Fibroblast of the conjunctiva (primary cell): ENCODE results near the gene GLCE.

Experiments used
- DNase-seq: peaks from one replicate; pipeline ENCODE4 v3.0.0-alpha.2; 2010; ENCODE audit warnings: low read depth

Gene GLCE

DNA sequence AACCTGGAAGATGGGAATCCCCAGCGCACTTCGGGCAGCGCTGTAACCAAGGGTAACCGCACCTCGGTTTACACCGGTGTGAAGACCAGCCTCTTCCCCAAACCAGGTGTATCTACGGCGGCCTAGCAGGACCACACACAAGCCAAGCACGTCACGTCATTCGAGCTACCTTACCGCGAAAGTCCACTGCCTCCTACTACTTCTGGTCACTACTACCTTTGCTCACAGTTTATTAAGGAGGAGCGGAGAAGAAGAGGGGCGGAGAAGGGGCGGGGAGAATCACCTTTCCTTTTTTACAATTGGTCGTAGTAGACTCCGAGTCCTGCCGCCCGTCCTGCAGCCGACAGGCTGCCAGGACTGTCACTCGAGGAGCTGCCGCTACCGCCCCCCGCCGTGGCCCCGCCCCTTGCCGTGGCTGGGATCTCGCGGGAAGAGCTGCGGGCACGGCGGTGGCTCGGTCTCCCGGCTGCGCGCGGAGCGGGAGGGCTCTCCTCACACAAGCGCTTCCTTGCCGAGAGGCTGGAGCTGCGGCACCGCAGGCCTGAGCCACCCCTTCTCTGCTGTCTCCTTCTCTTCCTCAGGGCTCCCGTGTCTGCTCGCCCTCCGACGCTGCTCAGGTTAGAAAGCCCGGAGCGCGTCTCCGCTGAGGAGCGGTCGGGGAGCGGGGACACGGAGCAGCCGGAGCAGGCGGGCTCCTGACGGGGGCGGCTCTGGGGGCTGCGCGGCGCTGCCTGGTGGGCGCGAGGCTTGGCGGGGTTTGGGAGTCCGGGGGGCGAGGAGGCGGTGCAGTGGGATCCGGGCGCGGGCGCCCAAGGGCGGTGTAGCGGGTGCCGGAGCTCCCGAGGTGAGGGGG is at the start of gene GLCE:
TSS of gene GLCE (plus strand) at position 495 of the 853 bp plus-strand sequence. CDS start 95,172 bp downstream, outside the sequence.
- peak; percentile 92 for DNase-seq

GRCh38 chr15:69114331-69114928 is 46.0 kb upstream of the GLCE start:
- DNase-seq = no peak

DNA sequence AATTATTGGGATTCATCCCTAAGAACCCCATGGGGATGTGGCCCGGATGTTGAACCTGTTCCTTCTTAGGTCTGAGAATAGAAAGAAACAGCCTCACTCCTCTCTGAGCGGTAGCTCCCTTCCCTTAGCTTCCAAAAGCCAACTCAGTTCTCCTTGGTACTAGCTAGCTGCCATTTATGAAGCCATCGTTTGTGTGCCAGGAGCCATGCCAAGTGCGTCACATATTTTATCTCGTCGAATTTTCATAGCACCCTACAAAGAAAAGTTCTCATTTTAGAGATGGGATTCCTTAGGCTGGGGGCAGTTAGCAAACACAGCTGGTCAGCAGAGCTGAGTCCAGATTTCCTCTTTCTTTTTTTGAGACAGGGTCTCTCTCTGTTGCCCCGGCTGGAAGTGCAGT is 45.4 kb upstream of the GLCE start:
- DNase-seq = no peak

GRCh38 chr15:69116391-69116790 is 44.0 kb upstream of the GLCE start:
- no peak for DNase-seq

- no peak for DNase-seq
These were observed 43.0 kb upstream of the GLCE start for GRCh38 chr15:69117431-69117871.

DNA sequence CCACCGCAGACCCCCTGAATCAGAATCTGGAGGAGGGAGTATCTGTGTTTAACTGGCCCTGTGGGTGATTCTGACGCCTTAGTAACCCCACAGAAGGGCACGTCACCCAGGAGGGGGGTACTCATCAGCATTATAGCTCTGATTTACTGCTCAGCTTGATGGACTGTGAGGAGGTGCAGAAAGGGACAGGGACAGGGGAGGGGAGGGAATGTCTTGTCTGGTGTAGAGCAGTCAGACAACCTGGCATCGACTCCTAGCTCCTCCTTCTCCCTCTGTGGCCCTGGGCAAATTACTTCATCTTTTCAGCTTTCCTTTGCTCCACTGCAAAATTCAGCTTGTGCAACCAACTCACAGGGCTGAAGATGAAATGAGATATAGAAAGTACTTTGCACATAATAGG is 42.3 kb upstream of the GLCE start:
- no peak for DNase-seq

GRCh38 chr15:69119001-69119400 is 41.4 kb upstream of the GLCE start:
- no peak for DNase-seq

DNA sequence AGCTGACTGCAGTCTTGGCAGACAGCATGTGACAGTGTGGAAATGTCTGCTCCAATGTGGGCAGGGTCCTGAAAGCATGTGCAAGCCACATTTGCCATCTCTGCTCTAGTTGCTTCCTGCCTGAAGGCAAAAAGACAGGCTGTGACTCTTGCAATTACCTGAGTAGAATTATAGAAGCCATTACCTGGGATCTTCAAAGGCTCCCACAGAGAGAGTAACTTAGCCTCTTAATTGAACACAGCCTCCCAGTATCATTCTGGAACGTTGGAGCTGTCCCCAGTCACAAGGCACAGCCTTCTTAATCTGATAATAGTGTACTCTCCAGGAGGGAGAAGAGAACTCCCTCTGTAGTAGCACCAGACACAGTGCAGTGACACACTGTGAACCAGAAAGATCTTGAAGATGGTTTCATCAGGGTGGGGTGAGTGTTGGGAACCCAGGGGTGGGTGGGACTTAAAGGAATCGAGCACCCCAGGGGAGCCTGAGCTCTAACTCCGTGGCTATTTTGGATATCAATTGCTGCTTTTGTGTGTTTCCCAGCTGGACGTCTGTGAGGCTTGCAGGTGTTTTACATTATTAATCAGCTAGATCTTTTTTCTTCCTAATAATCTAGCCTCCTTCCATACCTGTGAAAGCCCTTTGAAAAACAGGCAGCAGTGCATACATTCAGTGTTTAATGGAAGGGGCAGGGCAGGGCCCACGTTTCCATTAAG is 40.6 kb upstream of the GLCE start:
- no peak for DNase-seq

DNA sequence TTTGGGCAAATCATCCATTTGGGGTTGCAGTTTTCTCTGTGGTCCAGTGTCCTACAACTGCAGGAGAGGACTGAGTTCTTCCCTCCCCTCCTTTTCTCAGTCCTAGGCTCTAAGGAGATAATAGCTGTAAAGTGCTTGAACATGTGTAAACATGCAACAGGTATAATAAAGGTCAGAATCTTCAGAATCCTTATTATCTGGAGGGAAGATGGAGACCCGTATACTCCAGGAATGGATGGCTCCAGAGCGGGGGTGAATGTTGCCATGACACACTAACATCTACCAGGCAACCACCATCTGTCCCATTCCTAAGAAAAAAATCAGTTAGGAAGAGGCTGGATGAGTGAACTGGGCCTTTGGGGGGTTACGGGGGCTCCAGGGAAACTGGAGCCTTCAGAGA is 39.7 kb upstream of the GLCE start:
- no peak for DNase-seq

- no peak for DNase-seq
These were observed 39.1 kb upstream of the GLCE start for GRCh38 chr15:69121198-69121828.

DNA sequence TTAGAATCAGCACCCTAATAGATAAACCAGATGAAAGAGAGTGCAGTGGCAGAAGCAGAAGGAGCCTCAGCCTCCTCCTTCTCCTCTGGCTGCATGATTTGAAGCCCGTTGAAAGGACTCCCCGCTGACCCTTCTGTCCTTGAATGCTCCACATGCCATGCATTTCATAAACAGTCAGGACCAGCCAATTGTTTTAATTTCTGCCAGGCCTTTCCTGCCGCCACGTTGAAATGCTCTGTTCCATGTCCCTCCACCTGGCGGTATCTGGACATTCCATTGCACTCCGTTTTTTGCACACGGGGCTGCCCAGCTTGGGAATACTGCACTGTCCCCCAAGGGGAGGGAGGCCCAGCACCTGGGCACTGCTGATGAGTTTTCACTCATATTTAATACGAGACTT is 35.2 kb upstream of the GLCE start:
- no peak for DNase-seq

DNA sequence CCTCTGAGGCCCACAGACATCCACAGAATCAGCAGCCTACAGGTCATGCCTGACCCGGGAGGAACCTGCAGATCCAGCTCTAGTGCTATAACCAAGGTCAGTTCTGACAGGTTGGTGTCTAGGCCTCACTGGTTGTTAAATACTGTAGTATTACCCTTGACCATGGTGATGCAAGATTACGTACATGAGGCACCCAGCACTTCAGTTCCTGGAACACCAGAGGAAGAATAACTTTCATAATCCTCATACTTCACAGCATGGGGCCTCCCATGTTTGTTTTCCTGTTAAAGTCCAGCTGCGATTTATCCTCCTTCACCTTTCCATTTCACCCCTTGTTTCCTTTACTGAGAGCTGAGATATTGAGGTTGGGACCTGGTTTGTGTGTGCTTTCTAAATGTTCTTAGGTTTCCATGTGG is 34.4 kb upstream of the GLCE start:
- peak; percentile 28 for DNase-seq

- DNase-seq = no peak
These were observed 33.1 kb upstream of the GLCE start for GRCh38 chr15:69127306-69127705.

DNA sequence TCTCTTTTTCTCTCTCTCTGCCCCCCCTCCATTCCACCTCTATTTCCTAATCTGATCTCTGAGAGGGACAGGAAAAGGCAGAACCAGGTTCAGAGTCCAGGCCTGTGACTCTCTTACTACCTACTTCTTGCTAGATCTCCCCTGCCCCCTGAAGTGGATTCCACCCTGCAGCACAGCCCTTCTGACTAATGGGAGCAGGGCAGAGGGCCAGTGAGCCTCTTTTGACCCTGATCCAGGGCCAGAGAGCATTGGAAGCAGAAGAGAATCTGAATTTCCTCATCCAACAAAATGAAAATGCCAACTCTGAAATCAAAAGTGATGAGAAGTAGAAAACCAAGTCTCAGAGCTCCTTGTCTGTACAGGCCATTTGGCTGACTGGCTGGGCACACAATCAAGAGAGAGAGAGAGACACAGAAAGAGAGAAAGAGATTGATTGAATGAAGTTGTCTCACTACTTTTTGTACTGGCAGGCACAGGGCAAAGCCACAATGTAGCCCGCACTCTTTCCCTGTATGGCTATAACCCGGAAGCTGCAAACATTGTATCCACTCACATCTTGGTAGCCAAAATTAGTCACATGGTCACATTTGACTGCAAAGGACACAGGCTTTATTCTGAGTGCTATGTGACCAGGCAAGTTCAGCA is 31.6 kb upstream of the GLCE start:
- DNase-seq = peak; percentile 12

DNA sequence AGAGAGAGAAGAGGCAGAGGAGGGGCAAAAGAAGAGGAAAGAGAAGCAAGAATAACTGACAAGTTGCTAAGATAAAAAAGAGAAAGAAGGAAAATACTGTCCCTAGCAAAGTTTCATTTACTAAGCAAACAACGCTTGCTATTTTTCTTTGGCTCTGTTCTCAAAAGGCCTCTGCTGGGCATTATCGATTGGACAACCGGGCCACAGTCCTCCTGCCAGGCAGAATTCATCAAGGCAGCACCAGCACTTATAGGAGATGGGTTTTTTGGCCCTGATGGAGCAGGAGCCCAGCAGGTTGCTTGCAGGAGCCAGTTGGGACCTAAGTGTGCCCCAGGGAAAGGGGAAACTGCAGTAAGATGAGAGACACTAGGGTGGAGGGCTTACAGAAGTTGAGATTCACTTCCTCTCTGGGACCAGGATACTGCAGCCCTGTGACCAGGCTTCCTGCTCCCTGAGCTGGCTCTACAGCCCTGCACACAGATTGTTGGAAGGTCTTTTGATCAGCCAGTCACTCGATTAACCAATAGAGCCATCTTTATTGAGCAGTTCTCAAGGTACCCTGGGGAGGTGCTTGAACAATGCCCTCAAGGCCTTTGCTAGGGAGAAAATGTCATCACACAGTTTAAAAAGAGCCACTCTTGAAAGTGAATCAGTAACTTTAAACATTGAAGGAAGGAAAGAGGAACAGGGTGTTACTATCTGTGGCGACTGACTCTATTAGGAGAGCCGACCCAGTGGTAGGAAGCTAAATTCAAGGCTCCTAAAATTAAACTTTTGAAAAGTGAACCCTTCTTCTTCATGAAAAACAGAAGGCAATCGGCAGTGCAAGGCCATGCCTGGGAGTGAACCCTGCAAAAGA is 28.8 kb upstream of the GLCE start:
- no peak for DNase-seq

DNA sequence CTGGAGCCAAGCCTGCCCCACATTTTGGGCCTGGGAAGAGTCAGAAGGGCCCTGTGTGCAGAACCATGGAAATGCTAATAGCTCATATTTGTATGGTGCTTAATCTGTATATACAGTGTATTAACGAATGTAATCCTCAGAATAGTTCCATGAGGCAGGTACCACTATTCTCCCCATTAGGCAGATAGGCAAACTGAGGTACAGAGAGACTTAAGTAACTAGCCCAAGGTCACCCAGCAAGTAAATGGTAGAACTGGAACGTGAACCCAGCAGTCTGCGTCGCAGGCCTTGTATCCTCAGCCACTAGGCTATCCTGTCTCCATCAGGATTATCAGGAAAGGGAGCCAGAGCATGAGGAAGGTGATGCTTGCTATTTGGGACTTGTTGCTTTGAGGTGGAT is 28.0 kb upstream of the GLCE start:
- DNase-seq = no peak

- DNase-seq = no peak
These were observed 27.2 kb upstream of the GLCE start for GRCh38 chr15:69132977-69133861.

- no peak for DNase-seq
These were observed 26.4 kb upstream of the GLCE start for GRCh38 chr15:69133862-69134519.

GRCh38 chr15:69134791-69135190 is 25.6 kb upstream of the GLCE start:
- DNase-seq = no peak
